HepG2 (cell line): ENCODE measurements around the gene LRP1B. TPM values are rescaled to one million over a fixed set of nuclear protein-coding genes. Genes with fewer than 3 reads are reported as not detected.

Experiments
- ATAC-seq: fragments of 200-7000 bp; cut with Tn5 transposase; 3 replicates; pipeline ENCODE4 v1.9.1; 2020; ENCODE audit warnings: mild to moderate bottlenecking, moderate library complexity
- BruUV-seq: library from RNA; stranded (reverse); fragments of 400-500 nt; replicated peaks from 2 replicates; lab custom pipeline; 2021; lab: Mats Ljungman, UMichigan
- CTCF ChIA-PET: fragments of 300-600 bp; formaldehyde crosslinking; extraction: SDS; loops from one replicate; lab custom pipeline; 2021; ENCODE audit warnings: low total read pairs, inconsistent platforms, low intra/inter-chr PET ratio; lab: Yijun Ruan, JAX
- POLR2A ChIA-PET: fragments of 350-600 bp; sonication (Branson Sonifier 250); formaldehyde crosslinking; loops from one replicate; lab custom pipeline; 2020; ENCODE audit warnings: antibody characterized with exemption, inconsistent platforms; lab: Yijun Ruan, JAX
- DNase-seq: peaks from one replicate; pipeline ENCODE4 v3.0.0-alpha.2; 2015; ENCODE audit warnings: low spot score
- FAIRE-seq: peaks from 3 replicates; lab custom pipeline; 2011; peaks lifted over from hg19 to GRCh38; lab: Jason Lieb, UNC
- H2AFZ ChIP-seq: one replicate; pipeline ENCODE4 v1.6.1; 2011; ENCODE audit warnings: low read length, inconsistent platforms
- H3K27ac ChIP-seq: fragments of 300-600 bp; 3 replicates; pipeline ENCODE4 v1.8.0; 2011; ENCODE audit warnings: mixed run types, mild to moderate bottlenecking, mixed read lengths, low read length, inconsistent platforms; ENCODE audit not compliant: insufficient read depth; ENCODE audit errors: extremely low read length
- H3K27me3 ChIP-seq, 2 experiments: fragments of 200-600 bp in 1 of 2; 2 replicates in 1 of 2; 3 replicates in 1 of 2; pipeline versions ENCODE4 v1.6.0 to v1.8.0; 2011; ENCODE audit warnings: low read length in 2 of 2, mild to moderate bottlenecking in 2 of 2, moderate library complexity in 2 of 2, inconsistent platforms in 1 of 2; ENCODE audit not compliant: insufficient read depth in 2 of 2, control insufficient read depth in 1 of 2
- H3K36me3 ChIP-seq, 2 experiments: fragments of 200-600 bp in 1 of 2; replicated peaks in 1 of 2; 2 replicates in 1 of 2; 3 replicates in 1 of 2; pipeline versions ENCODE4 v1.5.1 to v1.8.0; 2011; ENCODE audit warnings: low read length in 2 of 2, inconsistent platforms in 1 of 2; ENCODE audit not compliant: insufficient read depth in 2 of 2, control insufficient read depth in 1 of 2
- H3K4me1 ChIP-seq: 2 replicates; pipeline ENCODE4 v1.5.1; 2012; ENCODE audit warnings: low read length, inconsistent platforms; ENCODE audit not compliant: insufficient read depth
- H3K4me2 ChIP-seq: 2 replicates; pipeline ENCODE4 v1.6.0; 2011; ENCODE audit warnings: low read depth, low read length, inconsistent platforms
- H3K4me3 ChIP-seq, 3 experiments: fragments of 200-600 bp in 1 of 3; sonication (generic), shearing (Covaris generic) in 1 of 3; replicated peaks in 1 of 3; 2 replicates each; pipeline ENCODE4 v1.5.1; 2011 to 2016; ENCODE audit warnings: low read length in 3 of 3, inconsistent platforms in 2 of 3, low read depth in 2 of 3, mild to moderate bottlenecking in 2 of 3, control low read depth in 1 of 3, mixed read lengths in 1 of 3; ENCODE audit not compliant: insufficient read depth in 1 of 3
- H3K79me2 ChIP-seq: one replicate; pipeline ENCODE4 v1.6.1; 2011; ENCODE audit warnings: low read length, inconsistent platforms; ENCODE audit not compliant: insufficient read depth
- H3K9ac ChIP-seq: 2 replicates; pipeline ENCODE4 v1.6.0; 2011; ENCODE audit warnings: mild to moderate bottlenecking, low read depth, low read length, inconsistent platforms; ENCODE audit not compliant: insufficient read depth
- H3K9me3 ChIP-seq: 2 replicates; pipeline ENCODE4 v1.5.1; 2012; ENCODE audit warnings: mild to moderate bottlenecking, low read length
- H4K20me1 ChIP-seq: 2 replicates; pipeline ENCODE4 v1.6.0; 2011; ENCODE audit warnings: inconsistent platforms, mild to moderate bottlenecking, low read length, moderate library complexity; ENCODE audit not compliant: insufficient read depth
- CBX2 ChIP-seq, 2 experiments: fragments of 200-600 bp in 1 of 2; sonication (generic); formaldehyde crosslinking in 1 of 2; IDR thresholded peaks; 2 replicates each; pipeline versions ENCODE4 v1.7.0 to v1.8.1; 2018 to 2022; ENCODE audit warnings: low read depth in 2 of 2, low read length in 1 of 2, mild to moderate bottlenecking in 1 of 2, missing genetic modification reagents in 1 of 2
- FIP1L1 ChIP-seq: fragments of 200-400 bp; formaldehyde crosslinking; IDR thresholded peaks from 2 replicates; pipeline ENCODE4 v1.6.1; 2018; ENCODE audit warnings: low read depth, mild to moderate bottlenecking, low read length, moderate library complexity, borderline replicate concordance; ENCODE audit not compliant: insufficient read depth
- IRX3 ChIP-seq: sonication (generic); formaldehyde crosslinking; IDR thresholded peaks from 2 replicates; pipeline ENCODE4 v1.8.1; 2023; ENCODE audit warnings: mild to moderate bottlenecking, low read depth, missing genetic modification reagents, borderline replicate concordance
- NFE2 ChIP-seq: sonication (generic); formaldehyde crosslinking; IDR thresholded peaks from 2 replicates; pipeline ENCODE4 v1.4.0; 2020; ENCODE audit warnings: missing genetic modification reagents
- PREB ChIP-seq: sonication (generic); formaldehyde crosslinking; IDR thresholded peaks from 2 replicates; pipeline ENCODE4 v1.4.0; 2020; ENCODE audit warnings: missing genetic modification reagents
- PRPF4 ChIP-seq: fragments of 200-400 bp; formaldehyde crosslinking; IDR thresholded peaks from 2 replicates; pipeline ENCODE4 v1.6.1; 2016; ENCODE audit warnings: low read length, low read depth; ENCODE audit not compliant: poor library complexity, severe bottlenecking
- SMAD3 ChIP-seq: sonication (generic); formaldehyde crosslinking; IDR thresholded peaks from 2 replicates; pipeline ENCODE4 v1.4.0; 2020; ENCODE audit warnings: missing genetic modification reagents
- THAP11 ChIP-seq: IDR thresholded peaks from 2 replicates; pipeline ENCODE4 v1.6.1; 2016; ENCODE audit warnings: missing biosample characterization, missing genetic modification reagents
- ZNF530 ChIP-seq: sonication (generic); formaldehyde crosslinking; IDR thresholded peaks from 2 replicates; pipeline ENCODE4 v1.5.0; 2020; ENCODE audit warnings: low read depth, mild to moderate bottlenecking, missing genetic modification reagents
- WGBS: methylation state at CpG from one replicate; pipeline ENCODE4 v1.1.6; 2017; ENCODE audit warnings: low lambda C conversion rate; 5-methylcytosine and 5-hydroxymethylcytosine counted together
- in situ Hi-C: cut with HindIII; loops from 2 replicates; pipeline ENCODE4 v1.10.0; 2017; ENCODE audit warnings: low pct_unique_long_range_greater_than_20kb; ENCODE audit not compliant: extremely low pct_ligation_motif_present
- intact Hi-C: fragments of 100-400 bp; cut with micrococcal nuclease; formaldehyde crosslinking; loops from one replicate; pipeline ENCODE4 v1.10.0; 2022; ENCODE audit not compliant: unreplicated experiment
- polyA plus RNA-seq, 8 experiments: library from polyadenylated mRNA; depleted of rRNA in 3 of 8; stranded (reverse) in 7 of 8; unstranded in 1 of 8; fragments of >200 nt; fragmentation: Illumina TruSeq in 4 of 8; extraction: Trizol in 4 of 8; gene quantifications; 2 replicates each; pipeline versions ENCODE4 v1.2.1 to v1.2.3, GENCODE V29; 2011 to 2016; ENCODE audit warnings: low read depth in 4 of 8, missing spikeins in 1 of 8, mixed read lengths in 1 of 8; ENCODE audit not compliant: insufficient read depth in 1 of 8
- total RNA-seq, 5 experiments: library from RNA; depleted of rRNA; stranded (reverse); fragments of >200 nt; fragmentation: Illumina TruSeq; extraction: Trizol; gene quantifications; 2 replicates each; pipeline ENCODE4 v1.2.3, GENCODE V29; 2016; ENCODE audit warnings: low read depth in 1 of 5
- TF ChIP-seq, protein P1 (sequence below): sonication (generic); formaldehyde crosslinking; IDR thresholded peaks from 2 replicates; pipeline ENCODE4 v1.4.0; 2020; ENCODE audit warnings: low read depth, mild to moderate bottlenecking, missing genetic modification reagents
- TF ChIP-seq, protein P2 (sequence below): sonication (generic); formaldehyde crosslinking; IDR thresholded peaks from 2 replicates; pipeline ENCODE4 v1.4.0; 2020; ENCODE audit warnings: missing genetic modification reagents, borderline replicate concordance

Gene LRP1B
- total and polyA plus RNA-seq, 2 of the 13 experiments (the other 11 are each of a cell fraction or from before 2014, with no cell fraction given), result 0.04 TPM; not detected in 1

DNA sequence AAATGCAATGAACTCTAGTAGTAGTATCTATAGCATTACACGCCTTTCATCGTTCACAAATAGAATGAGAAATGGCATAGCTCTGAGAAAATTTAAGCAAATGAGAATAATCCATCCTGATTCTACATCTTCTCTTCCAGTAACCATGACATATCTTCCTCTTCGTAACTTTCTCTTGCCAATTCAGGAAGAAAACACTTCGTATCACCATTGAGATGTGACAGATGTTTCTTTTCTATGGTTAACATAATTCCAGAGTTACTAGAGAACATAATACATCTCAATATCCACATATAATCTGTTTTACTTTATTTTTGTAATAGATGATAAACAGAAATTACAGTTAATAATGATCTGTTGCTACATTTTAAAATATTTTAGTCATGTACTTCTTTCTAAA lies 1527.4 kb downstream of the LRP1B start:
- Histone ChIP-seq H2AFZ (no peak overlapping the region), H3K9me3 (no peaks in the 10 kb centered on the region), H3K36me3 (no peaks in the 10 kb centered on the region), H3K27ac (no peak overlapping the region), H3K9ac (no peak overlapping the region), H4K20me1 (no peaks in the 10 kb centered on the region), H3K79me2 (no peaks in the 10 kb centered on the region), H3K4me2 (no peak overlapping the region), H3K4me1 (no peaks in the 10 kb centered on the region), H3K4me3 (no peak overlapping the region), H3K27me3 (no peaks in the 10 kb centered on the region)
- TF ChIP-seq, protein P1, sequence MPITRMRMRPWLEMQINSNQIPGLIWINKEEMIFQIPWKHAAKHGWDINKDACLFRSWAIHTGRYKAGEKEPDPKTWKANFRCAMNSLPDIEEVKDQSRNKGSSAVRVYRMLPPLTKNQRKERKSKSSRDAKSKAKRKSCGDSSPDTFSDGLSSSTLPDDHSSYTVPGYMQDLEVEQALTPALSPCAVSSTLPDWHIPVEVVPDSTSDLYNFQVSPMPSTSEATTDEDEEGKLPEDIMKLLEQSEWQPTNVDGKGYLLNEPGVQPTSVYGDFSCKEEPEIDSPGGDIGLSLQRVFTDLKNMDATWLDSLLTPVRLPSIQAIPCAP (CRISPR knock-in tag), result no peak
- TF ChIP-seq PRPF4, result no peak
- no peak for TF ChIP-seq SMAD3
- TF ChIP-seq PREB (CRISPR knock-in tag), result no peak
- no peak for TF ChIP-seq IRX3 (CRISPR knock-in tag)
- TF ChIP-seq, protein P2, sequence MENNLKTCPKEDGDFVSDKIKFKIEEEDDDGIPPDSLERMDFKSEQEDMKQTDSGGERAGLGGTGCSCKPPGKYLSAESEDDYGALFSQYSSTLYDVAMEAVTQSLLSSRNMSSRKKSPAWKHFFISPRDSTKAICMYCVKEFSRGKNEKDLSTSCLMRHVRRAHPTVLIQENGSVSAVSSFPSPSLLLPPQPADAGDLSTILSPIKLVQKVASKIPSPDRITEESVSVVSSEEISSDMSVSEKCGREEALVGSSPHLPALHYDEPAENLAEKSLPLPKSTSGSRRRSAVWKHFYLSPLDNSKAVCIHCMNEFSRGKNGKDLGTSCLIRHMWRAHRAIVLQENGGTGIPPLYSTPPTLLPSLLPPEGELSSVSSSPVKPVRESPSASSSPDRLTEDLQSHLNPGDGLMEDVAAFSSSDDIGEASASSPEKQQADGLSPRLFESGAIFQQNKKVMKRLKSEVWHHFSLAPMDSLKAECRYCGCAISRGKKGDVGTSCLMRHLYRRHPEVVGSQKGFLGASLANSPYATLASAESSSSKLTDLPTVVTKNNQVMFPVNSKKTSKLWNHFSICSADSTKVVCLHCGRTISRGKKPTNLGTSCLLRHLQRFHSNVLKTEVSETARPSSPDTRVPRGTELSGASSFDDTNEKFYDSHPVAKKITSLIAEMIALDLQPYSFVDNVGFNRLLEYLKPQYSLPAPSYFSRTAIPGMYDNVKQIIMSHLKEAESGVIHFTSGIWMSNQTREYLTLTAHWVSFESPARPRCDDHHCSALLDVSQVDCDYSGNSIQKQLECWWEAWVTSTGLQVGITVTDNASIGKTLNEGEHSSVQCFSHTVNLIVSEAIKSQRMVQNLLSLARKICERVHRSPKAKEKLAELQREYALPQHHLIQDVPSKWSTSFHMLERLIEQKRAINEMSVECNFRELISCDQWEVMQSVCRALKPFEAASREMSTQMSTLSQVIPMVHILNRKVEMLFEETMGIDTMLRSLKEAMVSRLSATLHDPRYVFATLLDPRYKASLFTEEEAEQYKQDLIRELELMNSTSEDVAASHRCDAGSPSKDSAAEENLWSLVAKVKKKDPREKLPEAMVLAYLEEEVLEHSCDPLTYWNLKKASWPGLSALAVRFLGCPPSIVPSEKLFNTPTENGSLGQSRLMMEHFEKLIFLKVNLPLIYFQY (CRISPR knock-in tag), result no peak
- TF ChIP-seq CBX2 (IDR thresholded peaks at IDR 0.05; ENCODE audit: low read depth, low read length), result no peak
- TF ChIP-seq CBX2 (CRISPR knock-in tag; IDR thresholded peaks at IDR 0.05; ENCODE audit: low read depth), result no peak
- TF ChIP-seq FIP1L1, result no peak
- no peak for TF ChIP-seq ZNF530 (CRISPR knock-in tag)
- no peak for TF ChIP-seq NFE2 (CRISPR knock-in tag)
- no peak for TF ChIP-seq THAP11 (CRISPR knock-in tag)
- no TSS peak for BruUV-seq
- CTCF ChIA-PET, result no interaction called here
- no peak for FAIRE-seq
- 1% methylated on average over 4 of the region's 4 CpGs for WGBS
- no peak for ATAC-seq
- in situ Hi-C loops, result no loop called here
- POLR2A ChIA-PET, result no interaction called here
- intact Hi-C loops, result no loop called here
- no peak for DNase-seq
